ENCODE results near the gene LDLRAD2. TPM values are rescaled to one million over a fixed set of nuclear protein-coding genes. Genes with fewer than 3 reads are reported as not detected.

The LDLRAD2 gene
- total RNA-seq, 4 donors from 2014 or later: not detected

DNA sequence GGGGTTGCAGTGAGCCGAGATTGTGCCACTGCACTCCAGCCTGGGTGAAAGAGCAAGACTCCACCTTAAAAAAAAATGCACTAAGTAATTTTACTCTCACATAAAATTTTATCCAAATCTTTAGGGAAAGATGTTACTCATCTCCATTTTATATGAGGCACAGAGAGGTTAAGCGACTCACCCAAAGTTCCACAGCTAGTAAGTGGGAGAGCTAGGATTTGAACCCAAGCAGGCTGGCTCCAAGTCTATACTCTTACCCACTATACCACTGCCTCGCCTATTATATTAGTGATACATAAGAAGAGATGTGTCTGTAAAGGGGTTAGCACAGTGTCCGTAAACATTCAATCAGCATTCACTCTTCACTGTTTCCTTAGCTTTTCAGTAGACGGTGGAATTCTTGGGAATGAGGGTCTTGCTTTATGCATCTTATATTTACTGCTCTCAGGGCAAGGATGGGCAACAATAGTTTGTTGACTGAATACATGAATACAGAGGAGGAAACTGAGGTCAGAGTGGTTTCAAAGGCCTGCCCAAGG lies 15.1 kb downstream of the LDLRAD2 start:
- intact Hi-C loops (cut with DNase I; ENCODE audit: low total_unique reads) (no loop called here), in situ Hi-C loops (cut with MboI; ENCODE audit: low sequenced_read_pairs in 4 of 4) (no loop called here)
- no peak overlapping the region for H3K27ac ChIP-seq
- no peak overlapping the region for H3K4me3 ChIP-seq
- H3K36me3 ChIP-seq: peaks cover 0 to 88% of the 10 kb centered on the region in 2 donors
- H3K9me3 ChIP-seq: no peaks in the 10 kb centered on the region
- no peak for DNase-seq
- H3K27me3 ChIP-seq: no peaks in the 10 kb centered on the region
- ATAC-seq: no peak
- no peaks in the 10 kb centered on the region for H3K4me1 ChIP-seq
- no peak for TF ChIP-seq POLR2A (IDR thresholded peaks at IDR 0.05)
- TF ChIP-seq, protein P1, sequence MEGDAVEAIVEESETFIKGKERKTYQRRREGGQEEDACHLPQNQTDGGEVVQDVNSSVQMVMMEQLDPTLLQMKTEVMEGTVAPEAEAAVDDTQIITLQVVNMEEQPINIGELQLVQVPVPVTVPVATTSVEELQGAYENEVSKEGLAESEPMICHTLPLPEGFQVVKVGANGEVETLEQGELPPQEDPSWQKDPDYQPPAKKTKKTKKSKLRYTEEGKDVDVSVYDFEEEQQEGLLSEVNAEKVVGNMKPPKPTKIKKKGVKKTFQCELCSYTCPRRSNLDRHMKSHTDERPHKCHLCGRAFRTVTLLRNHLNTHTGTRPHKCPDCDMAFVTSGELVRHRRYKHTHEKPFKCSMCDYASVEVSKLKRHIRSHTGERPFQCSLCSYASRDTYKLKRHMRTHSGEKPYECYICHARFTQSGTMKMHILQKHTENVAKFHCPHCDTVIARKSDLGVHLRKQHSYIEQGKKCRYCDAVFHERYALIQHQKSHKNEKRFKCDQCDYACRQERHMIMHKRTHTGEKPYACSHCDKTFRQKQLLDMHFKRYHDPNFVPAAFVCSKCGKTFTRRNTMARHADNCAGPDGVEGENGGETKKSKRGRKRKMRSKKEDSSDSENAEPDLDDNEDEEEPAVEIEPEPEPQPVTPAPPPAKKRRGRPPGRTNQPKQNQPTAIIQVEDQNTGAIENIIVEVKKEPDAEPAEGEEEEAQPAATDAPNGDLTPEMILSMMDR (IDR thresholded peaks at IDR 0.05 in 4 of 5, conservative IDR thresholded peaks at IDR 0.05 in 1 of 5): no peak

DNA sequence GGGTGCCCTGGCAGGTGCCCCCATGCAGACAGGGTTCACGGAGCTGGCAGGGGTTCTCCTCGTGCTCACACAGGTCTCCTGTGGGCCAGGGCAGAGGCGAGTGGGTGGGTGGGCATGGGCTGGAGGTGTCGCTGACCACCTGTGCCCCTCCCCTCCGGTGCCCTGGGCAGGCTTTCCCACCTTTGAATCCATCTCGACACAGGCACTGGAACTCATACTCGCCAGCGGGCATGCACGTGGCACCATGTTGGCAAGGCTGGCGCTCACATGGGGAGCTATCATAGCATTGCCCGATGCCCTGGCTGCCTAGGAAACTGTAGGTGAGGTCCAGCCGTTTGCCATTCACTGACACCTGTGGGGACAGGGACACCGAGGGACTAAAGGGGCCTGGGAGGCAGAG lies 16.0 kb downstream of the LDLRAD2 start:
- intact Hi-C loops (cut with DNase I; ENCODE audit: low total_unique reads) (no loop called here), in situ Hi-C loops (cut with MboI; ENCODE audit: low sequenced_read_pairs in 4 of 4) (no loop called here)
- no peaks in the 10 kb centered on the region for H3K4me1 ChIP-seq
- H3K27ac ChIP-seq: no peak overlapping the region
- no peak overlapping the region for H3K4me3 ChIP-seq
- no peak for TF ChIP-seq POLR2A (IDR thresholded peaks at IDR 0.05)
- TF ChIP-seq, protein P1 (IDR thresholded peaks at IDR 0.05 in 4 of 5, conservative IDR thresholded peaks at IDR 0.05 in 1 of 5): no peak
- DNase-seq (no peak), ATAC-seq (no peak)
- H3K27me3 ChIP-seq: no peaks in the 10 kb centered on the region
- no peaks in the 10 kb centered on the region for H3K9me3 ChIP-seq
- H3K36me3 ChIP-seq: peaks cover 0 to 93% of the 10 kb centered on the region in 2 donors

GRCh38 chr1:21828506-21829210 lies 16.6 kb downstream of the LDLRAD2 start:
- no peak overlapping the region for H3K27ac ChIP-seq
- H3K4me3 ChIP-seq: no peak overlapping the region
- ATAC-seq (no peak), DNase-seq (no peak)
- no peaks in the 10 kb centered on the region for H3K9me3 ChIP-seq
- intact Hi-C loops (cut with DNase I; ENCODE audit: low total_unique reads): no loop called here
- H3K27me3 ChIP-seq: no peaks in the 10 kb centered on the region
- TF ChIP-seq POLR2A (IDR thresholded peaks at IDR 0.05): no peak
- TF ChIP-seq, protein P1 (IDR thresholded peaks at IDR 0.05 in 4 of 5, conservative IDR thresholded peaks at IDR 0.05 in 1 of 5): no peak
- peaks cover 0 to 93% of the 10 kb centered on the region in 2 donors for H3K36me3 ChIP-seq
- H3K4me1 ChIP-seq: no peaks in the 10 kb centered on the region
- in situ Hi-C loops (cut with MboI; ENCODE audit: low sequenced_read_pairs in 4 of 4): no loop called here

DNA sequence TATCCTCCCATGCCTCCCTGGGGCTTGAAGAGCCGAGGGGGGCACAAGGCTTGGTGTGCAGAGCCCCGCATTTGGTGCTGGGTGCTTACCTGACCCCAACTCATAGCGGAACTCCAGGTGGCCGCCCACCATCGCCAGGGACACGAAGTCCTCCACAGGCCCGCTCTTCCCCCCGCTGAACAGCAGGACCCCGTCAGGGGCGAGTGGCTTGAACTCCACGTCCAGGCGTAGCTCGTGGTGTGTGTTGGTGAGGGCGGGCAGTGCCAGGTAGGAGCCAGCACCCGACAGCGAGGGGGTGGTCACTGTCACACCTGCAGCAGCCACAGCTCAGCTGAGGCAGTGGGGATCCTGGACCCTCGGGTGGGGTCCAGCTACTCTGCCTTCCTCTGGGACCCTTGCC lies 17.2 kb downstream of the LDLRAD2 start:
- DNase-seq (no peak), ATAC-seq (no peak)
- intact Hi-C loops (cut with DNase I; ENCODE audit: low total_unique reads): no loop called here
- Histone ChIP-seq H3K9me3 (no peaks in the 10 kb centered on the region), H3K4me3 (no peak overlapping the region), H3K4me1 (no peaks in the 10 kb centered on the region), H3K27me3 (no peaks in the 10 kb centered on the region), H3K36me3 (peaks cover 0 to 93% of the 10 kb centered on the region in 2 donors), H3K27ac (no peak overlapping the region)
- TF ChIP-seq, protein P1 (IDR thresholded peaks at IDR 0.05 in 4 of 5, conservative IDR thresholded peaks at IDR 0.05 in 1 of 5): no peak
- TF ChIP-seq POLR2A (IDR thresholded peaks at IDR 0.05): no peak
- in situ Hi-C loops (cut with MboI; ENCODE audit: low sequenced_read_pairs in 4 of 4): no loop called here

Data from gastrocnemius medialis (tissue), 4 donors.